SK-N-SH treated with all-trans-retinoic acid at 6 μM for 48 hours (cell line): Measurements from ENCODE around the gene LCN1.

Experiments used
- CREB5 ChIP-seq: fragments of 250-450 bp; sonication (Bioruptor Pico); IDR thresholded peaks from 2 replicates; pipeline ENCODE4 v1.5.1; 2020; ENCODE audit warnings: low read depth, mild to moderate bottlenecking, moderate library complexity
- OSR1 ChIP-seq: fragments of 250-450 bp; sonication (Bioruptor Pico); IDR thresholded peaks from 2 replicates; pipeline ENCODE4 v1.8.0; 2022; ENCODE audit warnings: moderate library complexity, mild to moderate bottlenecking, inconsistent platforms
- RARB ChIP-seq: fragments of 250-450 bp; sonication (Bioruptor Pico); IDR thresholded peaks from 2 replicates; pipeline ENCODE4 v1.8.0; 2021; ENCODE audit warnings: mild to moderate bottlenecking, moderate library complexity
- TOX ChIP-seq: fragments of 250-450 bp; sonication (Bioruptor Pico); IDR thresholded peaks from 2 replicates; pipeline ENCODE4 v1.8.0; 2021; ENCODE audit warnings: mild to moderate bottlenecking, moderate library complexity, borderline replicate concordance
- TSHZ2 ChIP-seq: fragments of 250-450 bp; sonication (Bioruptor Pico); IDR thresholded peaks from 2 replicates; pipeline ENCODE4 v1.5.0; 2020; ENCODE audit warnings: mild to moderate bottlenecking, moderate library complexity
- ZFP3 ChIP-seq: fragments of 250-450 bp; sonication (Bioruptor Pico); IDR thresholded peaks from 2 replicates; pipeline ENCODE4 v1.5.0; 2020; ENCODE audit warnings: mild to moderate bottlenecking, moderate library complexity
- ZNF565 ChIP-seq: fragments of 450-650 bp; formaldehyde crosslinking; conservative IDR thresholded peaks from 2 replicates; pipeline ENCODE4 v1.5.0; 2020; ENCODE audit warnings: low read depth, mild to moderate bottlenecking, moderate library complexity

GRCh38 chr9:135570456-135570855 lies 49.2 kb downstream of the LCN1 start:
- TF ChIP-seq ZNF565 (CRISPR knock-in tag) (no peak), CREB5 (CRISPR knock-in tag) (no peak), ZFP3 (no peak), OSR1 (no peak), TSHZ2 (CRISPR knock-in tag) (no peak), TOX (CRISPR knock-in tag) (no peak), RARB (CRISPR knock-in tag) (no peak)
